ENCODE results near the gene SIPA1L3.

SIPA1L3 gene

DNA sequence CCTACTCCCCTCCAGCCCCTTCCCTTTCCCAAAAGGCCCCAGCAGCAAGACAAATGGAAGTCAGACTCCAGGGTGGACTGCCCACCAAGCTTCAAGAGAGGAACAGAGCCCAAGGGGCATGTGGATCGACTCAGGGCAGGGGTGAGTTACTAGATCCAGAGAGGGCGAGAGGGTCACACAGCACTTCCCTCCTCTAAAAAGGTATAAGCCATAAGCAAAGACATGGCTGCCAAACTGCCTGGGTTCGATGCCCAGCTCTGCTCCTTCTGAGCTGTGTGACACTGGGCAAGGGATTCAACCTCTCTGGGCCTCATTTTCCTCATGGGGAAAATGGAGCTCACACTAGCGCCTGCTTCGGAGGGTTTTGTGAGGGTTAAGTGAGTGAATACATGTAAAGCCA is 345.4 kb downstream of the SIPA1L3 start:
- no peaks in the 10 kb centered on the region for H3K9me3 ChIP-seq (ENCODE audit: control insufficient read depth, insufficient read depth, low read depth, low read length)
- POLR2A ChIA-PET = interaction anchor here (0.5 to 1.0 kb wide), 3 partner anchors 60 to 784 kb away, joined by 3 to 4 read pairs (median 3); partner anchors contain the start of gene PSMD8
- TF ChIP-seq ZSCAN16 (tag by site-specific recombination; IDR thresholded peaks at IDR 0.05) = no peak
- TF ChIP-seq, protein P1, sequence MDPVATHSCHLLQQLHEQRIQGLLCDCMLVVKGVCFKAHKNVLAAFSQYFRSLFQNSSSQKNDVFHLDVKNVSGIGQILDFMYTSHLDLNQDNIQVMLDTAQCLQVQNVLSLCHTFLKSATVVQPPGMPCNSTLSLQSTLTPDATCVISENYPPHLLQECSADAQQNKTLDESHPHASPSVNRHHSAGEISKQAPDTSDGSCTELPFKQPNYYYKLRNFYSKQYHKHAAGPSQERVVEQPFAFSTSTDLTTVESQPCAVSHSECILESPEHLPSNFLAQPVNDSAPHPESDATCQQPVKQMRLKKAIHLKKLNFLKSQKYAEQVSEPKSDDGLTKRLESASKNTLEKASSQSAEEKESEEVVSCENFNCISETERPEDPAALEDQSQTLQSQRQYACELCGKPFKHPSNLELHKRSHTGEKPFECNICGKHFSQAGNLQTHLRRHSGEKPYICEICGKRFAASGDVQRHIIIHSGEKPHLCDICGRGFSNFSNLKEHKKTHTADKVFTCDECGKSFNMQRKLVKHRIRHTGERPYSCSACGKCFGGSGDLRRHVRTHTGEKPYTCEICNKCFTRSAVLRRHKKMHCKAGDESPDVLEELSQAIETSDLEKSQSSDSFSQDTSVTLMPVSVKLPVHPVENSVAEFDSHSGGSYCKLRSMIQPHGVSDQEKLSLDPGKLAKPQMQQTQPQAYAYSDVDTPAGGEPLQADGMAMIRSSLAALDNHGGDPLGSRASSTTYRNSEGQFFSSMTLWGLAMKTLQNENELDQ (tag by site-specific recombination; IDR thresholded peaks at IDR 0.05; ENCODE audit: low read depth) = no peak
- TF ChIP-seq ZEB2 (tag by site-specific recombination; IDR thresholded peaks at IDR 0.05) = no peak
- TF ChIP-seq ZNF768 (tag by site-specific recombination; IDR thresholded peaks at IDR 0.05) = peak; percentile 98; the same call in 1 of the 2 replicates
- no peak for TF ChIP-seq ZNF776 (tag by site-specific recombination; IDR thresholded peaks at IDR 0.05; ENCODE audit: borderline replicate concordance)
- TF ChIP-seq, protein P2, sequence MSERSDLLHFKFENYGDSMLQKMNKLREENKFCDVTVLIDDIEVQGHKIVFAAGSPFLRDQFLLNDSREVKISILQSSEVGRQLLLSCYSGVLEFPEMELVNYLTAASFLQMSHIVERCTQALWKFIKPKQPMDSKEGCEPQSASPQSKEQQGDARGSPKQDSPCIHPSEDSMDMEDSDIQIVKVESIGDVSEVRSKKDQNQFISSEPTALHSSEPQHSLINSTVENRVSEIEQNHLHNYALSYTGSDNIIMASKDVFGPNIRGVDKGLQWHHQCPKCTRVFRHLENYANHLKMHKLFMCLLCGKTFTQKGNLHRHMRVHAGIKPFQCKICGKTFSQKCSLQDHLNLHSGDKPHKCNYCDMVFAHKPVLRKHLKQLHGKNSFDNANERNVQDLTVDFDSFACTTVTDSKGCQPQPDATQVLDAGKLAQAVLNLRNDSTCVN (tag by site-specific recombination; optimal IDR thresholded peaks at IDR 0.05) = no peak
- TF ChIP-seq OSR2 (tag by site-specific recombination; IDR thresholded peaks at IDR 0.05) = no peak
- TF ChIP-seq ZBTB17 (tag by site-specific recombination; IDR thresholded peaks at IDR 0.05) = no peak
- no peak for TF ChIP-seq ZNF335 (tag by site-specific recombination; conservative IDR thresholded peaks at IDR 0.05)
- no peak for TF ChIP-seq SETDB1 (IDR thresholded peaks at IDR 0.05; ENCODE audit: insufficient read length, low read length)
- no peak for TF ChIP-seq ZNF169 (tag by site-specific recombination; IDR thresholded peaks at IDR 0.05)
- peak; percentile 61; the same call in 1 of the 2 replicates for TF ChIP-seq ZNF664 (tag by site-specific recombination; IDR thresholded peaks at IDR 0.05)
- TF ChIP-seq GFI1B (tag by site-specific recombination; IDR thresholded peaks at IDR 0.05) = no peak
- TF ChIP-seq ZNF837 (tag by site-specific recombination; IDR thresholded peaks at IDR 0.05) = no peak
- peak; percentile 20; the same call in 1 of the 2 replicates for TF ChIP-seq ZNF121 (tag by site-specific recombination; IDR thresholded peaks at IDR 0.05)
- TF ChIP-seq, protein P3, sequence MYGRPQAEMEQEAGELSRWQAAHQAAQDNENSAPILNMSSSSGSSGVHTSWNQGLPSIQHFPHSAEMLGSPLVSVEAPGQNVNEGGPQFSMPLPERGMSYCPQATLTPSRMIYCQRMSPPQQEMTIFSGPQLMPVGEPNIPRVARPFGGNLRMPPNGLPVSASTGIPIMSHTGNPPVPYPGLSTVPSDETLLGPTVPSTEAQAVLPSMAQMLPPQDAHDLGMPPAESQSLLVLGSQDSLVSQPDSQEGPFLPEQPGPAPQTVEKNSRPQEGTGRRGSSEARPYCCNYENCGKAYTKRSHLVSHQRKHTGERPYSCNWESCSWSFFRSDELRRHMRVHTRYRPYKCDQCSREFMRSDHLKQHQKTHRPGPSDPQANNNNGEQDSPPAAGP (tag by site-specific recombination; IDR thresholded peaks at IDR 0.05) = no peak
- TF ChIP-seq ZNF521 (tag by site-specific recombination; IDR thresholded peaks at IDR 0.05) = no peak
- TF ChIP-seq ZNF10 (tag by site-specific recombination; IDR thresholded peaks at IDR 0.05) = no peak
- no peak for TF ChIP-seq SP3 (tag by site-specific recombination; IDR thresholded peaks at IDR 0.05)
- TF ChIP-seq KLF9 (tag by site-specific recombination; IDR thresholded peaks at IDR 0.05; ENCODE audit: low read depth) = no peak
- TF ChIP-seq ZNF654 (tag by site-specific recombination; IDR thresholded peaks at IDR 0.05; ENCODE audit: low read depth) = no peak
- TF ChIP-seq, protein P4, sequence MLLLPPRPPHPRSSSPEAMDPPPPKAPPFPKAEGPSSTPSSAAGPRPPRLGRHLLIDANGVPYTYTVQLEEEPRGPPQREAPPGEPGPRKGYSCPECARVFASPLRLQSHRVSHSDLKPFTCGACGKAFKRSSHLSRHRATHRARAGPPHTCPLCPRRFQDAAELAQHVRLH (tag by site-specific recombination; IDR thresholded peaks at IDR 0.05) = peak; percentile 27; the same call in 1 of the 2 replicates
- no peak for TF ChIP-seq ZNF624 (tag by site-specific recombination; IDR thresholded peaks at IDR 0.05)
- TF ChIP-seq KLF8 (tag by site-specific recombination; IDR thresholded peaks at IDR 0.05) = no peak
- TF ChIP-seq ZNF140 (tag by site-specific recombination; IDR thresholded peaks at IDR 0.05) = no peak
- TF ChIP-seq, protein P5, sequence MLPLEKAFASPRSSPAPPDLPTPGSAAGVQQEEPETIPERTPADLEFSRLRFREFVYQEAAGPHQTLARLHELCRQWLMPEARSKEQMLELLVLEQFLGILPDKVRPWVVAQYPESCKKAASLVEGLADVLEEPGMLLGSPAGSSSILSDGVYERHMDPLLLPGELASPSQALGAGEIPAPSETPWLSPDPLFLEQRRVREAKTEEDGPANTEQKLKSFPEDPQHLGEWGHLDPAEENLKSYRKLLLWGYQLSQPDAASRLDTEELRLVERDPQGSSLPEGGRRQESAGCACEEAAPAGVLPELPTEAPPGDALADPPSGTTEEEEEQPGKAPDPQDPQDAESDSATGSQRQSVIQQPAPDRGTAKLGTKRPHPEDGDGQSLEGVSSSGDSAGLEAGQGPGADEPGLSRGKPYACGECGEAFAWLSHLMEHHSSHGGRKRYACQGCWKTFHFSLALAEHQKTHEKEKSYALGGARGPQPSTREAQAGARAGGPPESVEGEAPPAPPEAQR (tag by site-specific recombination; IDR thresholded peaks at IDR 0.05) = no peak
- no peak for TF ChIP-seq ZNF707 (tag by site-specific recombination; IDR thresholded peaks at IDR 0.05)
- TF ChIP-seq ZNF391 (tag by site-specific recombination; IDR thresholded peaks at IDR 0.05; ENCODE audit: borderline replicate concordance, low read depth) = no peak
- no peaks in the 10 kb centered on the region for H3K36me3 ChIP-seq (ENCODE audit: control insufficient read depth in 2 of 2, insufficient read depth in 1 of 2, low read length in 2 of 2)
- CTCF ChIA-PET = interaction anchor here (0.5 to 3.2 kb wide), 7 partner anchors 9 to 350 kb away, joined by 3 to 21 read pairs (median 4); partner anchors contain the start of gene CATSPERG
- no peak overlapping the region for H3K27ac ChIP-seq (ENCODE audit: extremely low read depth, low read depth, low read length)
- H3K4me1 ChIP-seq (ENCODE audit: control insufficient read depth, insufficient read depth, low read length) = peaks cover 19% of the 10 kb centered on the region
- H3K4me3 ChIP-seq (ENCODE audit: low read depth, low read length) = no peak overlapping the region
